T-helper 17 cell (primary cell): ENCODE results near the gene ZCCHC8. TPM values are rescaled to one million over a fixed set of nuclear protein-coding genes. Genes with fewer than 3 reads are reported as not detected.
"Not testable (repeated sequence)": the region's sequence is repeated elsewhere in the genome, so short reads cannot be mapped to it uniquely, and the experiment has no call there.

ENCODE experiments used
- ATAC-seq: fragments of 150-1000 bp; cut with Tn5 transposase; 2 replicates; pipeline ENCODE4 v1.10.0; 2021; ENCODE audit warnings: mild to moderate bottlenecking, moderate library complexity
- DNase-seq, 3 donors: peaks; one replicate each; pipeline versions ENCODE4 v3.0.0 to v3.0.0-alpha.2; 2020 to 2021
- H3K9me3 ChIP-seq: one replicate; pipeline ENCODE4 v1.7.0; 2013; ENCODE audit warnings: low read length, mild to moderate bottlenecking; ENCODE audit not compliant: control insufficient read depth, poor library complexity, severe bottlenecking
- H3K27ac Mint-ChIP-seq: one replicate; pipeline ENCODE4 v1.8.0; 2022; ENCODE audit warnings: mild to moderate bottlenecking, moderate library complexity, mixed read lengths
- H3K27me3 Mint-ChIP-seq: one replicate; pipeline ENCODE4 v1.8.0; 2022; ENCODE audit warnings: mixed read lengths
- H3K36me3 Mint-ChIP-seq: one replicate; pipeline ENCODE4 v1.8.0; 2022; ENCODE audit warnings: low read depth, mixed read lengths
- H3K4me1 Mint-ChIP-seq: one replicate; pipeline ENCODE4 v1.8.0; 2022; ENCODE audit warnings: mild to moderate bottlenecking, mixed read lengths
- H3K4me3 Mint-ChIP-seq: one replicate; pipeline ENCODE4 v1.8.0; 2022; ENCODE audit warnings: mild to moderate bottlenecking, moderate library complexity, mixed read lengths
- total RNA-seq, 4 donors: library from RNA in 2 of 4; stranded (reverse) in 2 of 4; gene quantifications; one replicate each; pipeline ENCODE4 v1.2.3 and lab custom pipeline; 2022 to 2026

ZCCHC8 gene
- total RNA-seq, 2 donors from 2014 or later: 53.0 to 60.3 TPM

- Mint-ChIP-seq H3K27ac (no peak overlapping the region), H3K36me3 (peaks cover 12% of the 10 kb centered on the region), H3K4me1 (peaks cover 34% of the 10 kb centered on the region), H3K27me3 (no peaks in the 10 kb centered on the region), H3K4me3 (no peak overlapping the region)
- no peak for DNase-seq
- no peaks in the 10 kb centered on the region for H3K9me3 ChIP-seq
- no peak for ATAC-seq
Observed at GRCh38 chr12:122523280-122523679, 22.5 kb upstream of the ZCCHC8 start.

DNA sequence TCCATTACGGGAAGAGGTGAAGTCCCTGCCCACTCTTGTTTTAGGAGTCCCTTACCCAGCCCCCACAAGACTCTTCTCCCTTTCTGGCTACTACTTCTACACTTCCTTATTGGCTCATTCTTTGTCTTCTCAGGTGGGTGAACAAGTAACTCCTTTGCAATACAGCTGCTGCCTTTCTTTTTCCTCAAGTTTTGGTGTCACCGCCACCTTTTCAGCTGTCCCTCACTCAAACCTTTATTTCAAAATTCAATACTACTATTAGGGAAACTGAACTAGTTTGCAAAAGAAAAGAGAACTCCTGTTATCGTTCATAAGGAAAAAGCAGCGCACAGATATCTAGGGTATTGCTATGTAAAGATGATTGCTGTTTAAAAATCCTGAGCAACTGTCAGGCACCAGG is 19.9 kb upstream of the ZCCHC8 start:
- H3K27ac Mint-ChIP-seq: peak overlapping the region; percentile 87
- ATAC-seq (no peak), DNase-seq (no peak)
- H3K36me3 Mint-ChIP-seq: peaks cover 16% of the 10 kb centered on the region
- H3K4me1 Mint-ChIP-seq: peaks cover 38% of the 10 kb centered on the region
- peak overlapping the region; percentile 57 for H3K4me3 Mint-ChIP-seq
- H3K9me3 ChIP-seq: no peaks in the 10 kb centered on the region
- no peaks in the 10 kb centered on the region for H3K27me3 Mint-ChIP-seq

- H3K27ac Mint-ChIP-seq: peak overlapping the region; percentile 87
- no peaks in the 10 kb centered on the region for H3K27me3 Mint-ChIP-seq
Observed at GRCh38 chr12:122519418-122519817, 18.7 kb upstream of the ZCCHC8 start.

DNA sequence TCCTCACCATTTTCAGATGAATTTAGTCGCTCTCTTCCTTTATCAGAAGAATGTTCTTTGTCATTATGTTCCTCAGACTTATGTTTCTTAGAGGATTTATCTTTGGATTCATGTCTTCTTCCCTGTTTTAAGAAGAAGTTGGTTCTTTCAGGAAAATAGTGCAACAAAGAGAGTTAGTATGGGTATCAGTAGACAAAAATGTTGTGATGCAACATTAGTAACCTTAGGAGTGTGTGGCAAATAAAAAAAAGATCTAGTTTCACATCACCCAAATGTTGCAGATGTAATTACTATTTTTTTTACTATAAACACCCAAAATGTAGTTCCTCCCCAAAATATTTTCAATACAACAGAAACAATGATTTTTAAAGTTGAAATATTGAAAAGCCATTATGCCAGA is 18.2 kb upstream of the ZCCHC8 start:
- no peak for DNase-seq
- Mint-ChIP-seq H3K27me3 (no peaks in the 10 kb centered on the region), H3K4me3 (no peak overlapping the region), H3K4me1 (peaks cover 36% of the 10 kb centered on the region), H3K27ac (peak overlapping the region; percentile 87), H3K36me3 (peaks cover 16% of the 10 kb centered on the region)
- ATAC-seq: no peak
- no peaks in the 10 kb centered on the region for H3K9me3 ChIP-seq

More at GRCh38 chr12:122519418-122519817, 18.7 kb upstream of the ZCCHC8 start:
- no peak for DNase-seq
- no peak overlapping the region for H3K4me3 Mint-ChIP-seq
- H3K9me3 ChIP-seq: no peaks in the 10 kb centered on the region
- peaks cover 41% of the 10 kb centered on the region for H3K4me1 Mint-ChIP-seq
- no peak for ATAC-seq
- H3K36me3 Mint-ChIP-seq: peaks cover 16% of the 10 kb centered on the region

DNA sequence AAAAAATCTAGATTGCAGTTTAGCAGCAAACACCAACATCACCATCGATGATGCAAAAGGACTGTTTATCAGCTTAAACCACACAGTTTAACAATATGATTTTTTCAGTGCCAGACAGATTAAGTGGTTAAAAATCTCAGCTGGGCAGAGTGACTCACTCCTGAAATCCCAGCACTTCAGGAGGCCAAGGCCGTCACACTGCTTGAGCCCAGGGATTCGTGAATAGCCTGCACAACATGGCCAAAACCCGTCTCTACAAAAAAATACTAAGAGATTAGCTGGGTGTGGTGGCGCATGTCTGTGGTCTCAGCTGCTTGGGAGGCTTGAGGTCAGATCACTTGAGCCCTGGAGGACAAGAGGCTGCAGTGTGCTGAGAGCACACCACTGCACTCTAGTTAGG is 17.1 kb upstream of the ZCCHC8 start:
- DNase-seq: no peak
- Mint-ChIP-seq H3K27ac (peak overlapping the region; percentile 87), H3K4me1 (peaks cover 26% of the 10 kb centered on the region), H3K4me3 (no peak overlapping the region), H3K27me3 (no peaks in the 10 kb centered on the region), H3K36me3 (peaks cover 16% of the 10 kb centered on the region)
- no peak for ATAC-seq
- H3K9me3 ChIP-seq: no peaks in the 10 kb centered on the region

GRCh38 chr12:122516544-122517361 is 16.0 kb upstream of the ZCCHC8 start:
- H3K4me1 Mint-ChIP-seq: peaks cover 23% of the 10 kb centered on the region
- ATAC-seq: no peak
- peak overlapping the region; percentile 87 for H3K27ac Mint-ChIP-seq
- H3K36me3 Mint-ChIP-seq: peaks cover 16% of the 10 kb centered on the region
- peak overlapping the region; percentile 56 for H3K4me3 Mint-ChIP-seq
- DNase-seq: no peak
- no peaks in the 10 kb centered on the region for H3K9me3 ChIP-seq
- no peaks in the 10 kb centered on the region for H3K27me3 Mint-ChIP-seq

DNA sequence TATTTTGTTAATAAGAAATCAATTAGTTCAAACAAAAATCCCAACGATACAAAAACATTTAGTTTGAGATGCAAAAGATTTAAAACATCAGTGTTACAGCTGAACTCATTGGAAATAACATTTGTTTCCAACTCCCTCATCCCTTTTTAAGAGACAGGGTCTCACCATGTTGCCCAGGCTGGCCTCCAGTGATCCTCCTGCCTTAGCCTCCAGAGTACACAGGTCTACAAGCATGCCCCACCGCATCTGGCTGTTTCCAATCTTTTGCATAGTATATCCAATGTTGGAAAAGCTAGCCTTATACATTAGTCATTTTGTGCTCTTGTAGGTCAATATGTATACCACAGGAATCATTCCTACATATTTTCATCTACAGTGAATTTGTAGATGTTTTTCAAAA is 14.5 kb upstream of the ZCCHC8 start:
- Mint-ChIP-seq H3K27ac (peak overlapping the region; percentile 43), H3K36me3 (peaks cover 9% of the 10 kb centered on the region), H3K27me3 (no peaks in the 10 kb centered on the region), H3K4me1 (peaks cover 15% of the 10 kb centered on the region), H3K4me3 (no peak overlapping the region)
- no peak for ATAC-seq
- no peak for DNase-seq
- H3K9me3 ChIP-seq: no peaks in the 10 kb centered on the region

GRCh38 chr12:122513660-122514059 is 12.9 kb upstream of the ZCCHC8 start:
- peaks cover 3% of the 10 kb centered on the region for H3K36me3 Mint-ChIP-seq
- ATAC-seq (no peak), DNase-seq (no peak)
- H3K4me1 Mint-ChIP-seq: peaks cover 8% of the 10 kb centered on the region
- no peak overlapping the region for H3K27ac Mint-ChIP-seq
- no peaks in the 10 kb centered on the region for H3K27me3 Mint-ChIP-seq
- H3K4me3 Mint-ChIP-seq: no peak overlapping the region
- H3K9me3 ChIP-seq: no peaks in the 10 kb centered on the region

GRCh38 chr12:122513028-122513427 is 12.3 kb upstream of the ZCCHC8 start:
- not testable (repeated sequence) for H3K9me3 ChIP-seq, H3K36me3 Mint-ChIP-seq, H3K27me3 Mint-ChIP-seq, H3K27ac Mint-ChIP-seq, ATAC-seq, H3K4me1 Mint-ChIP-seq, DNase-seq, H3K4me3 Mint-ChIP-seq

DNA sequence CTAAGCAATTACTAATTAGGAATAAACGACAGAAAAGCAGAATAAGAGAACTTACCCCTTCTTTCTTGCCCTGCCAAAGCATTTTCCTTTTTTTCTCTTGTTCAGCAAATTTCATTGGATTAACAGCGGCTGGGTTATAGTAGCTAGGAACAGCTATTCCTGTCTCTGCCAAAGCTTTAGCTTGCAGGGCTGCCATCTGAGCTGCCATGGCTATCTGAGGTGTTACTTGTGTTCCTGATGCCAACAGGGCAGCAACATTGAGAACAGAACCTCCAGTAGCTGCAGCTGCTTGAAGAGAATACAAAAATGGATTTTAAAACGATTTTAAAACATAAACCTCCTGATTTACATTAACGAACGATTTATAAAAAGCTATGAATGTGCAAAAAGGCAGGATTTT is 7.4 kb upstream of the ZCCHC8 start:
- ATAC-seq: no peak
- H3K36me3 Mint-ChIP-seq: peaks cover 2% of the 10 kb centered on the region
- DNase-seq: no peak
- no peaks in the 10 kb centered on the region for H3K27me3 Mint-ChIP-seq
- no peaks in the 10 kb centered on the region for H3K9me3 ChIP-seq
- no peak overlapping the region for H3K4me3 Mint-ChIP-seq
- H3K4me1 Mint-ChIP-seq: no peaks in the 10 kb centered on the region
- no peak overlapping the region for H3K27ac Mint-ChIP-seq

DNA sequence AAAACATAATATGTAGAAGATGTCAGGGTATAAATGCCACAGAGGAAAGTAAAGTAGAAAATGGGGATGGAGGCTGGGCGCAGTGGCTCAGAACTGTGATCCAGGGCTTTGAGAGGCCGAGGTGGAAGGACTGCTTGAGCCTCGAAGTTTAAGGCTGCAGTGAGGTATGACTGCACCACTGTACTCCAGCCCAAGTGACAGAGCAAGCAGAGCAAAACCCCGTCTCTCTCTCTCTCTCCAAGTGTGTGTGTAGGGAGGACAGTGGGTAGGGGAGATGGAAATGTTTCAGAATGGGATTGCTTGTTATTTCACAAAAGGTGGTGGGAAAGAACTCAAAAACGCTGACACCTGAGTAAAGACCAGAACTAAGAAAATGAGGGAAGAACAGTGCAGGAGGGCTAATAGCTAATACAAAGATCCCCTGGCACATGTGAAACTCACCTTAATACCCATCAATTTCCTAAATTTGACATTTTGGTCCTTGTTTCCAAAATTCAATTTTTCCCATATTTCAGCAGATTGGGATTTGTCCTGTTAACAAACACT is 5.7 kb upstream of the ZCCHC8 start:
- Mint-ChIP-seq H3K4me3 (peak overlapping the region; percentile 33), H3K27ac (peak overlapping the region; percentile 49), H3K36me3 (peaks cover 2% of the 10 kb centered on the region), H3K4me1 (peaks cover 8% of the 10 kb centered on the region), H3K27me3 (no peaks in the 10 kb centered on the region)
- ATAC-seq: no peak
- DNase-seq: no peak
- no peaks in the 10 kb centered on the region for H3K9me3 ChIP-seq

DNA sequence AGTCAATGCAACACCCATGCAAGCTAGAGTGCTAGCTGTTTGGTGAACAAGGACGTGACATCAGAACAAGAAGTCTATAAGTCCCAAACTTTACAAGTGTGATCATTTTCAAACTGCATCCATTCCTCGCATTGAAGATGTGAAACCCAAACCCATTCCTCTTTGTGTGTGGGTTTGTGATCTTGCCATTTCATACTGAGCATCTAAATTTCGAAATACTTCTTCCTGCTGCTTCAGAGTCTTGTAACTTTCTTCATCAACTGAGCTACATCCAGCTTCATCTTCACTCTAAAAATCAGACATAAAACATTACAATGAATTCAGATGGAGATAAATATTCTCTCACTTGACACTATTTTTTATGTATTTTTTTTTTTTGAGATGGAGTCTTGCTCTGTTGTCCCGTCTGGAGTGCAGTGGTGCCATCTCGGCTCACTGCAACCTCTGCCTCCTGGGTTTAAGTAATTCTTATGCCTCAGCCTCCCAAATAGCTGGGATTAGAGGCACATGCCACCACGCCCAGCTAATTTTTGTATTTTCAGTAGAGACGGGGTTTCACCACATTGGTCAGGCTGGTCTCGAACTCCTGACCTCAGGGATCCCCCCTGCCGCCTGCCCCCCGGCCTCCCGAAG is 4.8 kb upstream of the ZCCHC8 start:
- Mint-ChIP-seq H3K36me3 (peaks cover 2% of the 10 kb centered on the region), H3K27me3 (no peaks in the 10 kb centered on the region), H3K27ac (no peak overlapping the region), H3K4me1 (peaks cover 16% of the 10 kb centered on the region), H3K4me3 (no peak overlapping the region)
- no peak for ATAC-seq
- DNase-seq: no peak
- H3K9me3 ChIP-seq: no peaks in the 10 kb centered on the region

DNA sequence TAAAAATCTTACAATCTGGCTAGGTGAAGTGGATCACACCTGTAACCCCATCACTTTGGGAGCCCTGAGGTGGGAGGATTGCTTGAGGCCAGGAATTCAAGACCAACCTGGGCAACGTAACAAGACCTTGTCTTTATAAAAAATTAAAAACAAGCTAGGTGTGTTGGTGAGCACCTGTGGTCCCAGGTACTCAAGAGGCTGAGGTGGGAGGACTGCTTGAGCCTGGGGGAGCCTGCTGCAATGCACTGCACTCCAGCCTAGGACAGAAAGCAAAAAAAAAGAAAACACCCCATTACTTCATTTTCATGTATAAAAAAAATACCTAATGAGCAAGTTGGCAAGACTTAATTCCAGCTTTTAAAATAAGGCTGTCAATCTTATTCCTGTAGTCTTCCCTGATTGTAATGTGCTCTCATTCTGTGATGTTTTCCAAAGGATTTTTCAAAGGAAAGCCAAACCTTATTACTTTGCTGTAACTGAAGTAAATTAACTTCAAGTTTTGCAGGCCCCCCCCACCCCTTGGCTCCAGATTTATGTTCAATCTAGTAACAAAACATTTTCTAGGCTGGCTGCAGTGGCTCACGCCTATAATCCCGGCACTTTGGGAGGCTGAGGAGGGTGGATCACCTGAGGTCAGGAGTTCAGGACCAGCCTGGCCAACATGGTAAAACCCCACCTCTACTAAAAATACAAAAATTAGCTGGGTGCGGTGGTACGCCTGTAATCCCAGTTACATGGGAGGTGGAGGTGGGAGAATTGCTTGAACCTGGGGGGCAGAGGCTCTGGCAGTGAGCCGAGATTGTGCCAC is 3.3 kb upstream of the ZCCHC8 start:
- DNase-seq: no peak
- peaks cover 2% of the 10 kb centered on the region for H3K36me3 Mint-ChIP-seq
- peak overlapping the region; percentile 36 for H3K4me3 Mint-ChIP-seq
- H3K4me1 Mint-ChIP-seq: peaks cover 24% of the 10 kb centered on the region
- ATAC-seq: no peak
- no peaks in the 10 kb centered on the region for H3K27me3 Mint-ChIP-seq
- no peaks in the 10 kb centered on the region for H3K9me3 ChIP-seq
- peak overlapping the region; percentile 82 for H3K27ac Mint-ChIP-seq
